GM21360 (cell line): ENCODE measurements around the gene DNAAF3.
"Not testable (repeated sequence)": the region's sequence is repeated elsewhere in the genome, so short reads cannot be mapped to it uniquely, and the experiment has no call there.

Source experiments
- ATAC-seq: cut with Tn5 transposase; IDR thresholded peaks from one replicate; pipeline ENCODE4 v1.9.1; 2021; ENCODE audit warnings: mild to moderate bottlenecking, moderate library complexity; ENCODE audit not compliant: unreplicated experiment

Gene DNAAF3

DNA sequence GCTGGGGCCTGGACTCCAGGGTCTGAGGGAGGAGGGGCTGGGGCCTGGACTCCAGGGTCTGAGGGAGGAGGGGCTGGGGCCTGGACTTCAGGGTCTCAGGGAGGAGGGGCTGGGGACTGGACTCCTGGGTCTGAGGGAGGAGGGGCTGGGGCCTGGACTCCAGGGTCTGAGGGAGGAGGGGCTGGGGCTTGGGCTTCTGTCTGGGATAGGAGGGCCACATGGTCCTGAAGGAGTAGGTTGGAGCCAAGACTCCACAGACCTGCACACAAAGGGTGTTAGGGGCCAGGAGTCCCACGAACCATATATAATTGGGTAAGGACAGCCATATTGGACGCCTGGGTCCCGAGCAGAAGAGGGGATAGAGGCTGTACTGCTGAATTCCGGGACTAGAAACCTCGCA is 10.6 kb downstream of the DNAAF3 start:
- ATAC-seq: not testable (repeated sequence)

DNA sequence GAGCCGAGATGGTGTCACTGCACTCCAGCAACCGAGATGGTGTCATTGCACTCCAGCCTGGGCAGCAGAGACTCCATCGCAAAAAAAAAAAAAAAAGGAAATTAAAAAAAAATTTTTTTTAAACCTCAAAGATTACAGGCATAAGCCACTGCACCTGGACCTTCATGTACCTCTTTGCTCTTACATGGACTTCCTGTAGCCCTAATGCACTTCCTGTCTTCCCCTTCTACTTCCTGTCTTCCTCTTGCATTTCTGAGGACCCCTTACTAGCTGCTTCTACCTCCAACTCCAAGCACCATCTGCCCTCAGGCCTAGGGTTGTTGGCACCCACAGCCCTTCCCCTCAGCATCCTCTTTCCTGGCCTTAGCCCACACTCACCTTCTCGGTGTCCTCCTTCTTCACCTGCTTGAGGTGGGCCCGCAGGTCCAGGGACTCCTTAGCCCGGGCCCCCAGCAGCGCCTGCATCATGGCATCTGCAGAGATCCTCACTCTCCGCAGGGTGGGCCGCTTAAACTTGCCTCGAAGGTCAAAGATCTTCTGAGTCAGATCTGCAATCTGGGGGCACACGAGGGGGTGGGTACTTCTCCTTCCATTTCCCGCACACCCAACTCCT is 12.7 kb downstream of the DNAAF3 start:
- no peak for ATAC-seq

DNA sequence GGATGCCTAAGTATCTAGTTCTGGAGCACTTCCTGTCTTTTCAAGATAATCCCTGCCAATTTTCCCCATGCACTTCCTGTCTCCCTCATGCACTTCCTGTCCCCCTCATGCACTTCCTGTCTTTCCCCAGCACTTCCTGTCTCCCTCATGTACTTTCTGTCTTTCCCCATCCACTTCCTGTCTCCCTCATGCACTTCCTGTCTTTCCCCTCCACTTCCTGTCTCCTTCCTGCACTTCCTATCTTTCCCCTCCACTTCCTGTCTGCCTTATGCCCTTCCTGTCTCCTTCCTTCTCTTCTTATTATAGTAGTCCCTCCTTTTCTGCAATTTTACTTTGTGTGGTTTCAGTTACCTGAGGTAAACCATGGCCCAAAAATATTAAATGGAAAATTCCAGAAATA is 14.4 kb downstream of the DNAAF3 start:
- no peak for ATAC-seq

DNA sequence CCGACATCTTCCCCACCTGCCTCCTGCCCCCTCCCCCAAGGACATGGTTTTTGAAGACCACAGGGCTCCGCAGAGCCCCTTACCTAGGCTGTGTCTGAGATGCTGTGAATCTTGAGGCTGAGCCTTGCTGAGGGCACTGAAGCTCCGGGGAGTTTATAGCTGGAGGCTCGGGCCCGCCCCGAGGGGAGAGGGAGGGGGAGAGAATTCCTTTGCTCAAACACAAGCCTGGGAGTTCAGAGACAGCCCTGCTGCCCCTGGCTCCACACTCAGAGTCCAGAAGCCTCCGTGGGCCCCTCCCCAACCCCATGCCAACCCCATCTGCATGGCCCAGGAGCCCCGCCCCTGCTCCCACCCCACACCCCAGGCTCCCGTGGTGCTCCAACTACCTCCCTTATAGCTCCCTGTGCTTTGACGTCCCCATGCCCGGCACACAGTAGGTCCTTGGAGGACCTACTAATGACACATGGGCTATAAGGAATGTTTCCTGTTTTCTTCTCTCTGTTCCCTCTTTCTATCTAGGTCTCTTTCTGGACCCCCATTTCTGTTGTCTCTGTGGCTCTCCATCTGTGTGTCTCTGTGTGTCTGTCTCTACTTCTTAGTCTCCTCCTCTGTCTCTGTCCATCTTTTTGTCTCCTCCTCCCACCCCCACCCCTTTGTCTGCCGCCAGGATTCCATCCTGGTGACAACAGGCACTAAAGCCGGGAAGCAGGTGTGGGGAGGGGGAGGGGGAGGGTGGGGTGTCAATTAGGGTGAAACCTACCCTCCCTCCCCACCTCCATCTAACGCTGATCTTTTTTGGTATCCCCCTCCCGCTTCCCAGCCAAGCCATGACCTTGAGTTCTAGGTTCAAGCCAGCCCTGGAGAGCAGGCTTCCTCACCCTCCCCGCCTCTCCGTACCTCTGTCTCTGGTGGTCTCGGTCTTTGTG is 17.1 kb downstream of the DNAAF3 start, which contains the start of gene TNNT1:
TNNT1 (minus strand) TSS at position 129 of the 926 bp plus-strand sequence. CDS start 2,049 bp downstream, outside the sequence.
- ATAC-seq: no peak

DNA sequence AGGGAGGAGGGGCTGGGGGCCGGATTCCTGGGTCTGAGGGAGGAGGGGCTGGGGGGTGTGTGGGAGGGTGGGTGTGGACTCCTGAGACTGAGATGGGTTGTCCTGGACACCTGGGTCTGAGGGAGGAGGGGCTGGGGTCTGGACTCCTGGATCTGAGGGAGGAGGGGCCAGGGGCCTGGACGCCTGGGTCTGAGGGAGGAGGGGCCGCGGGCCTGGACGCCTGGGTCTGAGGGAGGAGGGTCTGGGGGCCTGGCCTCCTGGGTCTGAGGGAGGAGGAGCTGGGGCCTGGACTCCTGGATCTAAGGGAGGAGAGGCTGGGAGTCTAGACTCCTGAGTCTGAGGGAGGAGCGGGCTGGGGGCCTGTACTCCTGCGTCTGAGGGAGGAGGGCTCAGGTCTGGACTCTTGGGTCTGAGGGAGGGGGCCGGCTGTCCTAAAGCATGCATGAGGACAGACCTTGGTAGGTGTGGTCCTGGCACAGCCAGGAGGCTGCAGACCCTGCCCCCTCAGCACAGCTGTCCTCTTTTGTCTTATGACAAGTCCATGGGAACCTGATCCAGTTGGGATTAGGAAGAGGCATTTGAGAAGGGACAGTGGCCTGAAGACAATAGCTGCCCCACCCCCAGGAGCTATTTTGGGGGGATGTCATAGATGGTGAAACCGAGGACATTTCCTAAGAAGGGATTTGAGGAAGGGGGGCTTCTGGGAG is 18.7 kb downstream of the DNAAF3 start:
- ATAC-seq: no peak

DNA sequence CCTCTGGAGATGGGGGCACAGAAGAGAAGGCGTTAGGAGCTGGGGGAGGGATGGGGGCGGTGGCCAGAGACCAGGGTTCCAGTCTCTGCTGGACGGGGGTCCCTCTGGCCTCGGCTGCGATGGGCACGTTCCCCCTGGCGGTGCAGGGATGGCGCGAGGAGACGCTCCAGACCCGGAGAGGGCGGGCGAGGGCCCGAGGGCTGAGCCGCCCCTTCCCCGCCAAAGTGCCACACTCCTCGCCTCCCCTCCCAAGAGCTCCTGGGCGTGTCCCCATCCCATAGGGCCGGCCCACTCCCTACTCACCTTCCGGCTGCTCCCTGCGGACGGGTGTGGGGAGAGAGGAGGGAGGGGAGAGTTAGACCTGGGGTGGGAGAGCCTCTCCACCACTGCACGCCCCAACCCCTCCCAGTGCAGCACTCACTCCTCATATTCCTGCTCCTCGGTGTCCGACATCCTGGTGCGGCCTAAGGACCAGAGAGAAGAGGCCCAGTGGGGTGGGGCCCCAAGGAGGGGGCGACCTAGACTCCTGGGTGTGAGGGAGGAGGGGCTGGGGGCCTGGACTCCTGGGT is 19.6 kb downstream of the DNAAF3 start:
- no peak for ATAC-seq

DNA sequence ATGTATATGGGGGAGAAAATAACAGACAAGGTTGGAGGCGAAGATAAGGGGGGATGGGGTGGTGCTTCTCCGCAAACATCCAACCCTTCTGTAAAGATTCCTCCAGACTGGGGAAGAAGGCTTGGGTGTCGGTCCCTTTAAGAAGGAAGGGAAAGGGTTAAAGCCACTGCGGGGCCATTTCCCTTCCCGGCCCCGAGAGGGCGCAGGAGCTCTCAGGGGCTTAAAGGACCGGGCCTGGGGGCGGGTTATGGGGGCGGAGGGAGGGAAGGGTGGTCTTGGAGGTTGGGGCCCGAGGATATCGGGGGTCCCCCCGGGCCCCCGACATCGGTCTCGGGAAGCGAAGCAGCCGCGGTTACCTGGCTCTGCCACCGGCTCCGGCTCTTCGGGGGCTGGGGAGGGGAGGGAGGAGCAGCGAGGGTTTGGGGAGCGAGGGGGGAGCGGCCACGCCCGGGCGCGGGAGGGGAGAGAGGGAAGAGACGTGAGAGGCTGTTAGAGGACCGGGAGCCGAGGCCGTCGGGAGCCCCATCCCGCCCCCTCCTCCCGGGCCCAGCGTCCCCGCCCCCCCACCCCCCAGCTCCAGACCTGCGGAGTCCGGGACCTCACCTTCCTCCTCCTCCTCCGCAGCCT is 20.2 kb downstream of the DNAAF3 start:
- ATAC-seq: no peak

DNA sequence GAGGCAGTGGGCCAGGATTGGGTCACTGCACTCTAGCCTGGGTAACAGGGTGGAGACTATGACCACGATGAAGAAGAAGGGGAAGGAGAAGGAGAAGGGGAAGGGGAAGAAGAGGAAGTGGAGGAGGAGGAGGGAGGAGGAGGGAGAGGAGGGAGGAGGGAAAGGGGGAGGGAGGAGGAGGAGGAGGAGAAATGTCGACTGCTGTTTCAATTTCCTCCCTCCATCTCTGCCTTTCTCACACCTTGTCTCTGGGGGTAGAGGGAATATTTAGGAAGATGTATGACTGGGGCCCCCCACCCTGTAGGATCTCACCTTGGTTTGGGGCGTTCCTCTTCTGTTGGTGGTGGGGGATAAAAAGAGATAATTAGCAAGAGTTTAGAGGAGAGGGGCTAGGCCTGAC is 21.2 kb downstream of the DNAAF3 start:
- ATAC-seq: no peak

DNA sequence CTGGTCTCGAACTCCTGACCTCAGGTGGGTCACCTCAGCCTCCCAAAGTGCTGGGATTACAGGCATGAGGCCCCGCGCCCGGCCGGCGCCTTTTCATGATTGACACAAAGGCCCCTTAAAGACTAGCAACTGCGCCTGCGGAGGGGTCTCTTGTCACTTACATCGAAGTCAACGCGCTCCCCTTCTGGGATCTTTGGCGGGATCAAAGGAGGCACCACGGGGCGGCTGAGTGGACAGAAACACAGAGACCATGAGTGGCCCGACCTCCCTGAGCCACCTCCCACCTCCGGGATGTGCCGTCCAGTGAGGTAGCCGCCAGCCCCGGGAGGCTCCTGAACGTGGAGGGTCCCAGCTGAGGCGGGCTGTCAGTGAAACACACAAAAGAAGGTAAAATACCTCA is 24.7 kb downstream of the DNAAF3 start:
- ATAC-seq: no peak

DNA sequence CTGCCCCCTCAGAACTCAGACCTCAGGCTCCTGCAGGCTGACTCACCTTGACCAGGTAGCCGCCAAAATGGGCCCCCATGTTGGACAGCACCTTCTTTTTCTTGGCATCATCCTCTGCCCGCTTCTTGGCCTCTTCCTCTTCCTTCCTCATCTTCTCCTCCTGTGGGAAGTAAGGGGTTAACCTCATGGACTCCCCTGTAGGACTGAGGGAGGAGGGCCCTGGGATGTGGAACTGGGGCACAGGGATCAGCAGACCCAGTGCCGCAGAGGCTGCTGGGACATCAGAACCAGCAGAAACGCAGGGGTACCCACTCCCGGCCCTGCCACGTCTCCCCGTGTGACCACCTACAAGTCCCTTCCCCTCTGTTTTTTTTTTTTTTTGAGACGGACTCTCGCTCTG is 28.5 kb downstream of the DNAAF3 start:
- ATAC-seq: no peak

DNA sequence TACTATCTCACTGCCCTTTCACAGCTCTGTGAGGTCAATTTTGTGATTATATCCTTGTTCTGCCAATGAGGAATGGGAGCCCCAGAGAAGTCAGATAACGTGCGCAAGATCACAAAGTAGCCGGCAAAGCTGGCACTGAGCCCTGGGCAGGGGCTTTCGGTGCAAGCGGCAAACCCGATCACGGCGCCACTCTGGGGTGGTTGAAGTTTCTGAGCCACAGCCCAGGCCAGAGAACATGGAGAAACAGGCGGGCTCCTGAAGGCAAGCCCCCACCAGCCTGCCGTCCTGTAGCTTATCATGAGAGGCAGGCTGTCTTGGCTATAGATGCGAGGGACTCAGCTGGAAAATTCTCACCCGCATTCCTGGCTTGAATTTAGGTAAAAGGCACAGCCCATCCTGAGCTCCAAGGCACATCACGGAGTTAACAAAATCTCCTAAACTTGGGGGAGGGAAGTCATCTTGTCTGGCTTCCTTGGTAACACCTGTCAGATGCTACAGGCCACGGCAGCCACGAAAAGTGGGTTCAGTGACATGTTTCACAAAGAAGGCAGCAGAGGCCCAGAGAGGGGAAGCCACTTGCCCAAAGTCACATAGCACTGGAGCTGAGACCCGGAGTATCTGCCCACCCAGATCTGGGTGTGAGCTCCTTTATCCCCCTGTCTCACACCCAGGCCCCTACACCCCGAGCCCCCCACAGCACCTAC is 29.9 kb downstream of the DNAAF3 start:
- no peak for ATAC-seq

DNA sequence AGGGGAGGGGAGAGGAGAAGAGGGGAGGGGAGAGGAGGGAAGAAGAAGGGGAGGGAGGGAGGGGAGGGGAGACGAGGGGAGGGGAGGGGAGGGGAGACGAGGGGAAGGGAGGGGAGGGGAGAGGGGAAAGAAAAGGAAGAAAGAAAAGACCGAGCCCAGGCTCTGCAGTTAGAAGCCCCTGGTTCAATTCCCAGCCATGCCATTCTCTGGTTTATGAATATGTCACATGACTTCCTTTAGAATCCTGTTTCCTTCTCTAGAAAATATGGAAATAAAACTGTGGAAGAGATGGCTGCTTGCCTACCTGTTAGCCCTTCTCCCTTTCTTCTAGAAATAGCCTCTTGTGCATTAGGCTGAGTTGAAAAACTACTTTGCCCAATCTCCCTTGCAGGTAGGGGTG is 31.7 kb downstream of the DNAAF3 start:
- no peak for ATAC-seq

DNA sequence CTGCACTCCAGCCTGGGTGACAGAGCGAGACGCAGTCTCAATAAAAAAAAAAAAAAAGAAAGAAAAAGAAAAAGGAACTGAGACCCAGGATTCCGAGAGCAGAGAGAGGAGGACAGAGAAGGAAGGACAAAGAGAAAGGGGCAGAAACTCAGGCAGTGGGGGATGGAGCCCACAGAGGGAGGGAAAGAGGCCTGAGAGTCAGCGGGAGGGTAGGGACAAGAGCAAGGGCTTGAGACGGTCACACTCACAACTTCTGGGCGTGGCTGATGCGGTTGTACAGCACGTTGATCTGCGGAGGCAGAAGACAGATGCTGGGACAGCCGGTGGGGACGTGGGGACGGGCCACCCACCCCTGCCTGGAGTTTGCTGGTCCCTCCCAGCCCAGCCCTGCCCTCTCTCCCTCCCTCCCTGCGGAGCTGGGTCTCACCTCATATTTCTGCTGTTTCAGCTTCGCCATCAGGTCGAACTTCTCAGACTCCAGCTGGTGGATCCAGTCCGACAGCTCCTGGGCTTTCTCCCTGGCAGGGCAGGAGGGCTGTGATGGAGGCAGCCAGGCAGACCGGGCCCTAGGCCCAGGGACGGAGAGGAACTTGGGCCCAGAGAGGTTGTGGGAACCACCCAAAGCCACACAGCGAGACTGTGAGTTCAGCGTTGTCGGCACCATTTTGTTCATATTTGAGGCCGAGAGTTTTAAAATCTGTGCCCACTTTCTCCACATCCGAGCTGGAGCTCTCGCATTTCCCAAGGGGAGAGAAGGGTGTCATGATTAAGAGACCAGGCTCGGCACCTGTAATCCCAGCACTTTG is 32.6 kb downstream of the DNAAF3 start:
- no peak for ATAC-seq

DNA sequence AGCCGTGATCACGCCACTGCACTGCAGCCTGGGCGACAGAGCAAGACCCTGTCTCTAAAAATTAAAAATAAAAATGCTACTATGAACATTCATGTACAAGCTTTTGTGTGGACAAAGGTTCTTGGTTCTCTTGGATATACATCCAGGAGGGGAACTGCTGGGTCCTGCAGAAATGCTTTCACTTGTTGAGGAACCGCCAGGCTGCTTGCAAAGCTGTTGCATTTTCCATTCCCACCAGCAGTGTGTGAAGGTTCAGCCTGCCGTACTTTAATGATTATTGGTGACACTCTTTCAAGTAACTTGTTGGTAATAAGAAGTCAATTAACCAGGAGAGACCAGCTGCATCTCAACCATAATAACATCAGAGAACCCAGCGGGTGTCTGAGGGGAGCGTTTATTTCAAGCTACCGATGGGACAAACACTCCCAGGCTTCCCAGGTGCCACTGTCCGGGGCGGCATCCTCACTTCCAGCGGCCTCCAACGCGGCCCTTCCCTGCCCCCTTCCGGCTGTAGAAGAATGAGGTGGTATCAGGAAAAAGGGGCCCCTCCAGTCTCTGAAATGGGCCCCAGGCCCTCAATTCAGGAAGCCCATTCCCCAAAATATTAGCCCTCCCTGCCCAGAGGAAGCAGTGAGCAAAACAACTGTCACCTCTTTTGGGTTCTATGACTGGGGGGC is 33.8 kb downstream of the DNAAF3 start:
- ATAC-seq: no peak

DNA sequence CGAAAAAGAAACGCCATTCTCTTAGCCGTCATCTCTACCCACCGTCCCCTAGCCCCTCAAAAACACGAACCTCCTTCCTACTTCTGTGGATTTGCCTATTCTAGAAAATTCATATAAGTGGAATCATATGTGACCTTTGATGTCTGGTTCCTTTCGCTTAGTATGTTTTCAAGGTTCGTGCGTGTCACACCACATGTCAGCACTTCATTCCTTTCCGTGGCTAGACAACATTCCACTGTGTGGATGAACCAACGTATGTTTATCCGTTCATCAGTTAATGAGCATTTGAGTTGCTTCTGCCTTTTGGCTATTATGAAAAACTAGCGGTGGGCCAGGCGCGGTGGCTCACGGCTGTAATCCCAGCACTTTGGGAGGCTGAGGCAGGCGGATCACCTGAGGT is 35.0 kb downstream of the DNAAF3 start:
- ATAC-seq: no peak

DNA sequence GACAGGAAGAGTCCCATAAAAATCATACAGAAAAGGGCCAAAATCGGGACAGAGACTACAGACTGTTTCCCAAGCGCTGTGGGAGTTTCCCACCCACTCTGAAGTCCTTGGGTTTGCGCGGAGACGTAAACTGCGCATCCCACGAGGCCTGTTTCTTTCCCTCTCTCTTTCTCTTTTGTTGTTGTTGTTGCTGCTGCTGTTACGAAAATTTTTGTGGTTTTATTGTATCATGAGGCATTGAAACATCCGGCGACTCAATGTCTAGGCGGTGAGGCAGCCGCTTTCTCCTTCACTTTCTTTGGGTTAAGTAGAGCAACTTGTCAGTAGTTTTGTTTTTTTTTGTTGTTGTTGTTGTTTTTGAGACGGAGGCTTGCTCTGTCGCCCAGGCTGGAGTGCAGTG is 47.4 kb downstream of the DNAAF3 start:
- no peak for ATAC-seq

DNA sequence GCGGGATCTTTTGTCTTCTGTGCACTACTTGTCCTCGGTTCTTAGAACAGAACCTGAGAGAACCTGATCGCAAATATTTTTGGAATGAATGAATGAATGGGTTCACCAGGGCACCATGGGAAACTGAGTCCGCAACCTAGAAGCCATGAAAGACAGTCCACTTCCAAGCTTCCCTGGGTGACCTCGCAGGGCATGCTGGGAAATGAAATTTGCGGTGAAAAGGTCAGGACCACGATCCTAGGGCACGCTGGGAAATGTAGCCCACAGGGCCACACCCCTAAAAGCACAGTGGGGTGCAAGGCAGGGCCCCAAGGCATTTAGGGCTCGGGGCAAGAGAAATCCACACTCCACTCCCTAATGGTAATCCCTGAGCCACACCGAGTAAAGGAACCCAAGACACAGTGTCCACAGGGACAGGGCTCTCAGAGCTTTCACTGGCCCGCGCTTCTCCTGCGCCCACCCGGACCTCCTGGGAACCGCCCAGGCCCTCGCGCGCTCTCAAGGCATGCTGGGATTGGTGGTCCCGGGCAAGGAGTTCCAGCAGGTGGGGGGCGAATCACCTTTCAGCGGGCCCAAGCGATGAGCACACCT is 47.9 kb downstream of the DNAAF3 start:
- ATAC-seq: no peak

DNA sequence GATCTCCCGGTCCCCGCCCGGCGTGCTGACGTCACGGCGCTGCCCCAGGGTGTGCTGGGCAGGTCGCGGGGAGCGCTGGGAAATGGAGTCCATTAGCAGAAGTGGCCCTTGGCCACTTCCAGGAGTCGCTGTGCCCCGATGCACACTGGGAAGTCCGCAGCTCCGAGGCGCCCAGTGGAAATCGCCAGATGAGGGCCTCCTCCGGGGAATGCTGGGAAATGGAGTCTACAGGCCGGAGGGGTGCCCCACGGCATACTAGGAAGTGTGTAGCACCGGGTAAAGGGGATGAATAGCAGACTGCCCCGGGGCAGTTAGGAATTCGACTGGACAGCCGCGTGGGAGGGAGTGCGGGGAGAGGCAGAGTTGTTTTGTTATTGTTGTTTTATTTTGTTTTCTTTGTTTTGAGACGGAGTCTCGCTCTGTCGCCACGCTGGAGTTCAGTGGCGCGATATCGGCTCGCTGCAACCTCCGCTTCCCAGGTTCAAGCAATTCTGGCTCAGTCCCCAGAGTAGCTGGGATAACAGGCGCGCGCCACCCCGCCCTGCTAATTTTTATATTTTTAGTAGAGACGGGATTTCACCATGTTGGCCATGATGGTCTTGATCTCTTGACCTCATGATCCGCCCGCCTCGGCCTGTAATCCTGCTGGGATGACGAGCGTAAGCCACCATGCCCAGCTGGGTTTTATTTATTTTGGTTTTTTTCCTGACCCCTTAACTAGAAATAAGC is 48.6 kb downstream of the DNAAF3 start:
- peak; percentile 79 for ATAC-seq
